ENCODE measurements around the gene SAMD15.
A peak's percentile ranks its signal among the peaks of the same experiment; 100 is the strongest.
"Not testable (repeated sequence)": the region's sequence is repeated elsewhere in the genome, so short reads cannot be mapped to it uniquely, and the experiment has no call there.

SAMD15 gene

DNA sequence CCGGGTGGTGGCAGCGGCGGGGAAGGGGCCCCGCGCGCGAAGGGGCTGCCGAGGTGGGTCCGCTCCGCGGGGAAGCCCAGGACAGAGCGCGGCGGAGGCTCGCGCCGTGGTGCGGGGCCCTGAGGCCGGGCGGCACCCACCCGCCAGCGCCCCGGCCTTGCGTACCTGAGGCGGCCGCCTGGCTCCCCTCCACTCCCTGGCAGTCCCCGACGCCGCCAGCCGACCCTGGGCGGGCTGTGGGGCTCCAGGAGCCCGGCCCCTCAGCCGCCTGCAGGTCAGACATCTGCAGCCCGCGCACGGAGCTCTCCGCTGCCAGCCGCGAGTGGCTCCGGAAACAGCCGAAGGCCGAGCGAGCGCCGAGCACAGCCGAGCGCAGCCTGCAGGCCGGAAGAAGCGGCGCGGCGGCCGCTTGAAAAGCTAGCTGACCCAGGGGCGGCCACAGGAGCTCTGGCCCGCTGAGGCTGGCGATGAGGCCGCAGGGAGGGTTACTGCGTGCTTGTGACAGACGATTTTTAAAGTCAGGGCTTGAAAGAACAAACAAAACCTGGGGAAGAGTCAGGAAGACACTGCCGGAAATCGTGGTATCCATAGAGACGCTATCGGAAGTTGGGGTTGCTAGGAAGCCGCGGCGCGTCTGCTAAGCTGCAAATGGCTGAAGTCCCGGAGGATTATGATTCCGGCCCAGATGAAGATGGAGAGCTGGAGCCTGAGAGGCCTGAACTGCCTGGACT lies at the start of gene SAMD15, which contains the start of gene TMED8:
SAMD15 (plus strand) TSS at position 609 of the 731 bp plus-strand sequence; CDS start at position 649, 40 bp downstream.
TMED8 (minus strand) TSS at position 324 of the 731 bp plus-strand sequence; CDS start at position 283, 41 bp downstream.
- peak; percentile 78 for DNase-seq

DNA sequence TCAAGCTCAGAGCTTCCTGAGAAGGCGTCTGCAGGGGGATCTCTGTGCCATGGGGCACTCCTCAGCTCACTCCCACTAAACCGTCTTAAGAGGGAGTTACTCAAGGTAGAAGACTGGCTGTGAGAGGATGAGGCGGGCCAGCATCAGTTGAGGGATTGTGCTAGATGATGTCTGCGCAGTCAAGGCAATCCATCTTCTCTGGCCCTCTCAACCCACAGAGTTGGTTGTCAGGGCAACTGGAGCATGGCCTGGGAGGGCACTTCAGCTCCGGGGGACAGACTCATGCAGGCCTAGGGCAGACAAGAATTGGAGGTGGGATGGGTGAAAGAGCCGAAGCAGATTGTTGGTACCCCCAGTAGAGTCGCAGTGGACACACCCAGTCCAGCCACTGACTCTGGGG lies 47.3 kb upstream of the SAMD15 start:
- no peak for DNase-seq

DNA sequence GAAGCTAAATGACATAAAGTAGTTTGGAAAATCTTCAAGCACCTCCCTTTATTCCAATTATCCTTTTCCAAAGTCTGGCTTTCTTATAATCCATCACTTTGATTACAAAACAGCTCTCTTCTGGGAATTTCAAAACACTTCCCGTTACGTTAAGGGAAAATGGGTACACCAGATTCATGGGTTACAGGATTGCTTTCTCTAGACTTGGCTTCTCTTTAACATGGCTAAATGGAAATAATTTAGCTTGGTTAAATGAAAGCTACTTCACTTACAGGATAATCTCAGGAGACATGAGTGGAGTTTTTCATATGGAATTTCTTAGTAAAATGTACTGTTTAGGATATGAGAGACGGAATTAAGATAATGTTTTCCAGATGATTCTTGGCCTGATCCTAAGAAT lies 41.6 kb upstream of the SAMD15 start:
- DNase-seq, result no peak

DNA sequence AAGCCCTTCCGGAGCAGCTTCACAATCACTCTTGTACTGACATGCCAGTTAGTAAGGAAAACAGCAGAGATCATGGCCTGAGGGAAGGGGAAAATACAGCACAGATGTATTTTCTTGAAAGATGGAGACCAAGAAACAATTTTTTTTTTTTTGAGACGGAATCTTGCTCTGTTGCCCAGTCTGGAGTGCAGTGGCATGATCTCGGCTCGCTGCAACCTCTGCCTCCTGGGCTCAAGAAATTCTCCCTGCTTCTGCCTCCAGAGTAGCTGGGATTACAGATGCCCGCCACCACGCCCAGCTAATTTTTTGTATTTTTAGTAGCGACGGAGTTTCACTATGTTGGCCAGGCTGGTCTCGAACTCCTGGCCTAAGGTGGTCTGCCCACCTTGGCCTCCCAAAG lies 39.9 kb upstream of the SAMD15 start:
- DNase-seq, result not testable (repeated sequence)

DNA sequence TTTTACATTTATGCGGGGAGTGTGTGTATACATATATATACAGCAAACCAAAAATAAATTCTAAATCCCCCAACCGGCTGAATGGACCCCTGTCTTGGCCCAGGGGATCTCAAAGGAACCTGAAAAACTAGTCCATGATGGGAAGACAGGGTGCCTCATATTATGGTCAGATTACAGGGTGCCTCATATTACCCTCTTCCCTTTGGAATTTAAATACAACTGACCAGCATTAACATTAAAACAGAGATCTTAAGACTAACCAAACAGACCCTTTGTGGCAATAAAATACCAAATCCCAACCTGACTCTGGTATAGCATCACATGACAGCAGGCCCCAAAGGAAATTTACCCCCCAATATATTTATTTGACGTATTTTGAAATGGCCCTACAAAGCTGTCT lies 39.3 kb upstream of the SAMD15 start:
- DNase-seq, result no peak

DNA sequence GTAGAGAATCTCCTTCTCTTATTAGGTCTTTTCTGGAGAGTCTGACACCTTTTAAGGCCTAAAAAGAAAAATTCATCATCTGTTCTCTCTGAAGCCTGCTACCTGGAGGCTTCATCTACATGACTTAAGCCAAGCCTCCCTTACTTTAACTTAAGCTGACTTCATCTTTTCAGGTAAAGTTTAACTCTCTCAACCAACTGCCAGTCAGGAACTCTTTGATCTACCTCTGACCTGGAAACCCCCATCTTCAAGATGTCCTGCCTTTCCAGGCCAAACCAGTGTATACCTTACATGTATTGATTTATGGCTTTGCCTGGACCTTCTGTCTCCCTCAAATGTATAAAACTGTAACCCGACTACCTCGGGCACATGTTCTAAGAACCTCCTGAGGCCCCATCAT lies 38.9 kb upstream of the SAMD15 start:
- no peak for DNase-seq

DNA sequence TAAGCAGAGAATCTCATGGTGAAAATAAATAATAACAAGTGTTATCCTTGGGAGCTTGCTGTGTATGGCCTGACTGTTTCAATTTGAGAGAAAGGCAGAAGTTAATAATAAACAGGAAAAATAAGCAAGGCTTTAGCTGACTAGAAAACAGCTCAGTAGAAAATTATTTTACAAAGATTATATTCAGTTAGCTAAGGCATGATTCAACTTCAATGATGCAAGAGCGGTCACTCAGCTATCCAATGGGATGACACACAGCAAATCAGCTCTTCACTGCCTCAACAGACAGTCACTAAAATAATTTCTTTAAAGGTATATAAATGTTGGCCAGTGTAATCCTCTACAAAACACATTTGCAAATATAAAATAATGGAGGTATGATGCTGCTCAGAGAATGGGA lies 37.8 kb upstream of the SAMD15 start:
- no peak for DNase-seq

DNA sequence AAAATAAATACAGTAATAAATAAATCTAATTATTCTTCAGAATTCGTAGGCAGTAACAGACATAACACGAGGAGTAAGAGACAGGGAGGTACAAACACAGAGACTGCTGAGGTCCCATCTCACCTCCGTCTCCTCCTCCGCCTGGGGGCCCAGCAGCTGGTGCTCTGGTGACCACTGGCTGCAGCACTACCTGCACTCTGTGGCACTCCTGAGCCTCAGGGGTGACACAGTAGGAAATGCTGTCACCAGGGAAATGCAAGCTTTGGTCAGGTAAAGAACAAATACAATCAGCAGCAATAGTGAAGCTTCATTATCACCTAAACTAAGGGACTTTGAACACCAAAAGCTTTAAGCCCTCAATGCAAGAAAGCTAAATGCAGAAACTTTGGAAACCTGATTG lies 36.8 kb upstream of the SAMD15 start:
- DNase-seq, result no peak

DNA sequence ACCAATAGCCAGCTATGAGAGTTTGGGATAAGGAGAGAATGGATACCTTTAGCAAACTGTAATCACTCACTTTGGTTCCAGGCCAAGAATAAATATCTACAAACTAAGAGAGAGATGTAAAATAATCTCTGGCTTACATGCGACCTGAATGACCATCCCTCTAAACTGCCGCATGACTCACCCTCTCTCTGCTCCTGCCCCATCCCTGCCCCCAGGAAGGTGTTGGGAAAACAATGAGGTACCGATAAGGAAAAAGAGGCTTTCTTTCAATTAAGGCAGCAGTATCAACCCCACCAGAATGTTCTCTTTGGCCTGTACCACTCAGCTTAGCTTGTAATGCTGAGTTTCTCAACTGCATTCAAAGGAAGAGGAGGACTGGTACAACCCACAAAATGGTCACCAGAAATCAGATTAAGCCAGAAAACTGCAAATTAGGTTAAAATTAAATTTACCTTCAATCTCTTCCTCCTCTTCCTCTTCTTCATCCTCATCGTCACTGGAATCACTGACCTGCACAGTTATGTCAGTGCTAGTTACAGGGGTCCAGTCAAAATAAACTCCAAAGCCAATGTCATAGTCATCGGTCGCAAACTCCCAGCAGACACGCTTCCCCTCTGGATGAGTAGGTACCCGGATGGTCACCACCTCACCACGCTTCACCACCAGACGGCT lies 34.3 kb upstream of the SAMD15 start:
- no peak for DNase-seq

DNA sequence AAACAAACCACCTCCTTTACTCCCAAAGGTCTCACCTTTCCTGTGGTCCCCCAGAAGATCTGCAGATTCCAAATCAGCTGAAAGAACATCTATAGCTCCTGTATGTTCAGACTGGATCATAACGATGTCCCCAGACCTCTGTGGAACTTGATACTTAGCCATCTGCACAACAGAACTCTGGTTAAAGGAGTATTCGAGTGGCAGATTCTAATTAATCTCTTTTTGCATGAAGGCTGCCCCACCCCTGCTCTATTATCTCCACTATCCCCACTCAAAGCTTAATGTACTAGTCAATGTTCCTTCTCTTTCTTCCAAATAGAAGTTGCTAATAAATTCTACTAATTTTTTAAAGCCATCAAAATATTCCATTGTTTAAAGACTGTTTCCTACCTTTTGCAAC lies 33.5 kb upstream of the SAMD15 start:
- no peak for DNase-seq

DNA sequence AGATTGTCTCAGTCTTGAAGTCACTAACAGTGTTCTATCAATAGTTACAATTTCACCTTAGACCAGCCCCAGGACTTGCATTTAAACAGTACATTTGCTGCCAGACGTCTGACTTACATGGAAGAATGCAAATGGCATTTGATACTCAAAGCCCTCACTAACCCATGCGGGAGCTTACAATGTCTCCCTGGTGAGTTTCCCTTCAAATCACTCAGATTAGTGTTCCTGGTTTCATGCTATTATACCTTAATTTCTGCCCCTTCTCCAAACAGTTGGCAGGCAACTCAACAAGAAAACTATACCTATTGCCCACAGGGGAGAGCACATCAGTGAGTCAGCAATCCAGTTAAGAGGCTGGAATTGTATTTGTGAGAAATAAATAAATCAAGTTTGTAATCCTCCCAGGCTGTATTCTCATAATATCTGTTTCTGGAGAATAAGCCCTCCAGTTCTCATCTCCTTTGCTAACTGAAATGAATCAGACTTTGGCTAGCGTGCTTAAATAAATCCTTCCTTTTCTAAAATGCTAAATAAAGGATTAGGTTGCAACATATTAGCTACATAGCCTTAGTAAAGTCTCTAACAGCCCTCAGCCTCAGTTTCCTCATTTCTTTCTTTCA lies 32.7 kb upstream of the SAMD15 start:
- no peak for DNase-seq

DNA sequence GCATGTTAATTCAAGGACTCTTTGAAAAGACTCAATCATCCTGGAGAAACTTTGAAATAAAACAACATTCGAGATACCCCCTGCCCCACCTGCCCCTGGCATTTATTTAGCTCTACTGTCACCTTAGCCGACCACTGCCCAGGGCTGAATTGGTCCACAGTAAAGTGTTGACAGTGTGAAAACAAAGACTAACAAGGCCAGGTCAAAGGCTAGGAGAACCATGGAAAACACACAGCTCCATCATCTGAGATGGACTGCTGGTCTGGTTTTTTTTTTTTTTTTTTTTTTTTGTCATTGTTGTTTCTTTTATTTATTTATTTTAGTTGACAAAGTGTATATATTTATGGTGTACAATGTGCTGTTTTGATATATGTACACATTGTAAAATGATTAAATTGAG lies 30.7 kb upstream of the SAMD15 start:
- no peak for DNase-seq

DNA sequence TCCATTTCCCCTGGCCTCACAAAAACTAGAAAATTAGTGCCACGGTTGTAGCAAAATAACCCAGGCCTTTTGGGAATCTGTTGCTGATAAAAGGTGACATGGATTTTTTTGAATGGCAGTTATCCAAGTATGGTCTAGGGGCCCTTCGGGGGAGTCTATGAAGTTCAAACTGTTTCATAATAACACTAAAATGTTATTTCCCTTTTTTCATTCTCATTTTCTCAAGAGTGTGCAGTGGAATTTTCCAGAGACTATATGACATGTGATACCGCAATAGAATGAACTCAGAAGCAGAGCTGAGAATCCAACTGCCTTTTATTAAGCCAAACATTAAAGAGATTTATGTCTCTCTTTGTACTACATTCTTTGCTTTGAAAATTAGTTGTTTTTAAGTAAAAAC lies 29.4 kb upstream of the SAMD15 start:
- no peak for DNase-seq

DNA sequence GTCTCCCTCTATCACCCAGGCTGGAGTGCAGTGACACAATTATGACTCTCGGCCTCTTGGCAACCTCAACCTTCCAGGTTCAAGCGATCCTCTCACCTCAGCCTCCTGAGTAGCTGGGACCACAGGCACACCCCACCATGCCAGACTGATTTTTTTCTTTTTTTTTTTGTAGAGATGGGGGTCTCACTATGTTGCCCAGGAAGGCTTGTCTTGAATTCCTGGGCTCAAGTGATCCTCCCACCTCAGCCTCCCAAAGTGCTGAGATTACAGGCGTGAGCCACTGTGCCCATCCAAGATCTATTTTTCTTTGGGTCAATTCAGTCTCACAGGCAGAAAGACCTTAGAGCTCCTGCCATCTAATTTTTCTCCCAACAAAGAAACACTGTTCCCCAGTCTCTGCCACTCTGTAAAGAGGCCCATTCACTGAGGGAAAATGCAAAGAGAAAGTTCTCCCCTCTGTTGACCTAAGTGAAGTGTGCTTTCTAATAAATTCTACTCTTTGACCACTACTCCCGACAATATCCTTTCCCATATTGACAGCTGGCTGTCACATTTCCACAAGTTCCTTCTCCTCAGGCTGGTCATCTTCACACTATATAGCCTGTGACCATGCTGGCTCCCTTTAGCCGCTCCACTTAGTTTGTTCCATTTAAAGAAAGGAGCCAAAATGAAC lies 23.6 kb upstream of the SAMD15 start:
- DNase-seq, result no peak

DNA sequence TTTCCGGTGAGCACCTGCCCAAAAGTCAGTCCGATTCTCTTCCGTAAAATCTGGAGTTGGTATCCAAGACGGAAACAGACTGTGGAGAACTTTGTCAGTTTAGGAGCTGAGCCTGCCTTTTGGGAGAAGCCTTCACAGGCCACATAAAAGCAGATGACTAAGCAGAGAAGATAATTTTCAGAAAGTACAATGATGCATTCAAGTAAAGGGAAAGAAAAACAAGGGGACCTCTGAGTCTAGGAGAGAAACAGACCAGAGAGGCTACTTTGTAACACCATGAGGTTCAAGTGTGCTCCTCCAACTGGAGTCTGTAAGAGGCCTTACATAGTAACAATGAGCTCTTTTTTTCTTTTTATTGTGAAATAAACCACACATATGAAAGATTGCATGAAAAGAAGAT lies 21.4 kb upstream of the SAMD15 start:
- DNase-seq, result no peak

DNA sequence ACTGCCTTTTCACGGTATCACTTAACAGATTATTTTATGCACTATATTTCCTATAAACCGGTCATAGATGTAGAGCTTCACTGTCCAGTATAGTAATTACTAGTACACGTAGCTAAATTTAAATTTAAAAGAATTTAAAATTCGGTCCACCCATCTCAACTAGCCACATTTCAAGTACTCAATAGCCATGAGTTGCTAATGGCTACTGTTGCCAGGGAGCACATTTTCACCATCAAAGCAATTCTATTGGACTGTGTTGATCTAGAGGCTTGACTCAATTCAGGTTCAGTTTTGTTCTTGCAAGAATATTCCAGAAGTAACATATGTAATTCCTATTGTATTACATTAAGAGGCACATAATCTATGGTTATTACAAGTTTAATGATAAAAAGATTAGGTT lies 20.3 kb upstream of the SAMD15 start:
- no peak for DNase-seq

DNA sequence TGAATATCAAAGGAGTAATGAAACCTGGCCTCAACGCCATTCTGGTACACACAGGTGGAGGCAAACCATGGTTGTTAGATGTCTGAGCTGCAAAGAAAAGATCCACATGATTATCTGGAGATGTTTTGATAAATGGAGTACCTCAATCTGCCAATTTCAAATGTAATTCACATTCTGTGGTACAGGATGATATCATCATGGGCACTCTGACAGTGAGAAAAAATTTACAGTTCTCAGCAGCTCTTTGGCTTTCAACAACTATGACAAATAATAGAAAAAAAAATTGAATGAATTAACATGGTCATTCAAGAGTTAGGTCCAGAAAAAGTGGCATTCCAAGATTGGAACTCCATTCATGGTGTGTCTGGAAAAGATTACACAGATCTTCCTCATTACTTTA lies 17.6 kb upstream of the SAMD15 start:
- DNase-seq, result no peak

DNA sequence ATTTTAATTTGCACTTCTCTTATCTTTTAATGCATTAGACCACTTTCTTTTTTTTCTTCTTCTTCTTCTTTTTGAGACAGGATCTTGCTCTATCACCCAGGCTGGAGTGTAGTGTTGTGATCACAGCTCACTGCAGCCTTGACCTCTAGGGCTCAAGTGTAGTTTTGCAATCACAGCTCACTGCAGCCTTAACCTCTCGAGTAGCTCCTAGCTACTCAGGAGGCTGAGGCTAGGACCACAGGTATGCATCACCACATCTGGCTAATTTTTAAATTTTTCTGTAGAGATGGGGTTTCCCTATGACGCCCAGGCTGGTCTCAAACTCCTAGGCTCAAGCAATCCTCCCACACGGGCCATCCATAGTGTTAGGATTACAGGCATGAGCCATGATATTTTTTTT lies 13.0 kb upstream of the SAMD15 start:
- no peak for DNase-seq

DNA sequence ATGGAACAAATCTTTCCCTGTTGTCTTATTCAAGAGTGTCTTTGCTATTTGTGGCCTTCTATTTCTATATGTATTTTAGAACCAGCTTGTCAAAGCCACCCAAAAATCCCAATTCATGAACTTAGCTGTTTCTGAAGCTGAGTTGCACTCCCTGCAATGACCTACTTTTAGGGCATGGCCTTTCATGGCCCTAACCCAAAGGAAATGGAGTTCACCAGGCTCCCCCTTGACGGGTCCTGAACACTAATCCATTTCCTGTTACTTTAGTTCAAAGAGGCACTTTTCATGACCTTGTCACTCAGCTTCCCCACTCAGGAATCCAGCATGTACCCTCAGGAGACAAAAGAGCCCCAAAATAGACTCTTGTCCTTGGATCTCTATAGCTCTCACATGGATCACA lies 7.9 kb upstream of the SAMD15 start:
- peak; percentile 28 for DNase-seq

DNA sequence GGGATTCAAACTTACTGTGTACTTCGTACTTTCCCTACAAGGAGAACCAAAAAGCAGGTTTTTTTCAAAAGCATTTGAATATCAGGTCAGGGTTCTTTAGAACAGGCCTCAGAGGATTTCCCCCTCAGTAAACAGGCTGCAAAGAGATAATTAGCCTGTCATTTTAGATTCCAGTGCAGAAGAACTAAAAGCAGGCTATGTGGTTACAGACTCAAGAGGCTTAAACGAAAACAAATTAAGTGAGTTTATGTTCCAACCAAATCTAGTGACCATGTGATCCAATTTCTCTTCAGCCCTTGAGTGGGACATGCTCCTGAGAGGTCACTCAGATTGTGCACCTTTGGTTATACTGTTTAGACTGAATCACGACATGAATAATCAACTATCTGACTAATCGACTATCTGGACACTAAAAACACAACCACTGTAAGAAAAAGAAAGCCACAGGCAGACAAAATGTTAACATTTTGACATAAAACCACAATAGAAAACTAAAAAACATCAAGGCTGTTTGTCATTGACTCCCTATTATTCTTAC lies 4.8 kb upstream of the SAMD15 start:
- DNase-seq, result peak; percentile 34

DNA sequence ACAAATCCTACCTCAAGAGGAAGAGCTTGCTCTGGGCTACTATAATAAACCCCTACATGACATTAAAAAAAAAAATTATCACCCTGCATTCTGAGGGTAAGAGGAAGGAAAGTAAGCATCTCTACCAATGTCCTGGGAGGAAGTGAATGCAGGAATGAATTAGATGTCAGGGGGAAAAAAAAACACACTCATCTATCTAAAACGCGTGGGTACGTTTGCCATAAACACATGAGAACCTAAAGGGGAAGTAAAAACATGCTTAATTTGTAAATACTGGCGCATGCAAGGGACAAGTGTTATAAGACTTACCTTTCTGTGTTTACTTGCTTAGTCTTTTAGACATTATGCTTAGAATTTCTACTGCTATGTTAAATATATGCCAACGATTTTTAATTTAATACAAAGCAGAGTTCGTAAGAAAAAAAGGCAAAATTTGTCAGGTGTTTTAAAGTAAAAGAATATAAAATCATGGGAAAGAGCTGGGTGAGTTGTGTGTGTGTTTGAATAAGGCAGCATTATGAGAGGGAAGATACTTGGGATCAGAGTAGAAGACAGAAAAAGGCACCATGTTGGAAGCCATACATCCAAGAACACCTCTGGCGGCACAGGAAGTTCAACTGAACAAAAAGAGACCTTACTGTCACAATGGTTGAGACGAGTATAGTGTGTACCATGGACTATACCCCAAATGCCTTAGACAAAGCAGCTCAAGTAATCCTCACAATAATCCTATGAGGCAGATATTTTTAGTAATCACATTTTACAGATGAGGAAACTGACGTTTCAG lies 1.8 kb upstream of the SAMD15 start:
- DNase-seq, result no peak

DNA sequence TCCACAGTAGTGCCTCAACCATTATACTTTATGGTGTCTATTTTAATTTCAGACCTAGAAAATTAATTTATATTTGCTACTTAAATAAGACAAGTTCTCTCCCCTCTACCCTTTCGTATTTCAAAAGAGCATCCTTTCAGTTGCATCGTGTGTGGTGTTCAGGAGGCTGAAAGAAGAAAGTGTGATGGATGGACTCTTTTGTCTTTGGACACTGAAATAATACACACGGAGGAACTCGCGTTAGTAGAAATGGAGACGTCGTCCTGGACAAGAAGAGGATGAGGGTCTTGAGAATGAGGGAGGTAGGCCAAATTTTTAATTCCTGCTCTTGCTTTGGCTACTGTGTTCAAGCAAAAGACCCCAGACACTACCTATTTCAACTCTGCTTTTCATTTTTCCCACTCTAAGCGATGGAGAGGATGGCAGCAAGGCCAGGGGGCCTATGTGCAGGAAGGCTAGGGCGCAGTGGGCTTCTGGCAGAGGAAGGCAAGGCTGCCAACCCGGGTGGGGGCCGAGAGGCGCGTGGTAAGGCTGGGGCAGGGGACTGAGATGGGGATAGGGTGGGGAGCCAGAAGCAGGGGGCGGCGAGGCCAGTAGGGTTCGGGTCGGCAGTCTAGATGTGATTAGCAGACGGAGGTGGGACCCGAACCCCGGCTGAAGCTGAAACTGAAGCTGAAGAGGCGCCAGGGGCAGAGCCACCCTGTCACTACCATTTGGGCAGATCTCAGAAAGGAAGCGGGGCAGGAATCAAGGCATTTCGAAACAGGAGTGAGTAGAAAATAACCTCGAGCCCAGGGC lies 1.0 kb upstream of the SAMD15 start:
- no peak for DNase-seq
